ENCODE data around the gene GALNT15.

GRCh38 chr3:16188071-16188470, 13.6 kb downstream of the GALNT15 start:
- TF ChIP-seq, protein P1, sequence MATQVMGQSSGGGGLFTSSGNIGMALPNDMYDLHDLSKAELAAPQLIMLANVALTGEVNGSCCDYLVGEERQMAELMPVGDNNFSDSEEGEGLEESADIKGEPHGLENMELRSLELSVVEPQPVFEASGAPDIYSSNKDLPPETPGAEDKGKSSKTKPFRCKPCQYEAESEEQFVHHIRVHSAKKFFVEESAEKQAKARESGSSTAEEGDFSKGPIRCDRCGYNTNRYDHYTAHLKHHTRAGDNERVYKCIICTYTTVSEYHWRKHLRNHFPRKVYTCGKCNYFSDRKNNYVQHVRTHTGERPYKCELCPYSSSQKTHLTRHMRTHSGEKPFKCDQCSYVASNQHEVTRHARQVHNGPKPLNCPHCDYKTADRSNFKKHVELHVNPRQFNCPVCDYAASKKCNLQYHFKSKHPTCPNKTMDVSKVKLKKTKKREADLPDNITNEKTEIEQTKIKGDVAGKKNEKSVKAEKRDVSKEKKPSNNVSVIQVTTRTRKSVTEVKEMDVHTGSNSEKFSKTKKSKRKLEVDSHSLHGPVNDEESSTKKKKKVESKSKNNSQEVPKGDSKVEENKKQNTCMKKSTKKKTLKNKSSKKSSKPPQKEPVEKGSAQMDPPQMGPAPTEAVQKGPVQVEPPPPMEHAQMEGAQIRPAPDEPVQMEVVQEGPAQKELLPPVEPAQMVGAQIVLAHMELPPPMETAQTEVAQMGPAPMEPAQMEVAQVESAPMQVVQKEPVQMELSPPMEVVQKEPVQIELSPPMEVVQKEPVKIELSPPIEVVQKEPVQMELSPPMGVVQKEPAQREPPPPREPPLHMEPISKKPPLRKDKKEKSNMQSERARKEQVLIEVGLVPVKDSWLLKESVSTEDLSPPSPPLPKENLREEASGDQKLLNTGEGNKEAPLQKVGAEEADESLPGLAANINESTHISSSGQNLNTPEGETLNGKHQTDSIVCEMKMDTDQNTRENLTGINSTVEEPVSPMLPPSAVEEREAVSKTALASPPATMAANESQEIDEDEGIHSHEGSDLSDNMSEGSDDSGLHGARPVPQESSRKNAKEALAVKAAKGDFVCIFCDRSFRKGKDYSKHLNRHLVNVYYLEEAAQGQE (IDR thresholded peaks at IDR 0.05; ENCODE audit: low read depth) = no peak
- TF ChIP-seq TEAD4 (IDR thresholded peaks at IDR 0.05) (no peak), NFIC (IDR thresholded peaks at IDR 0.05) (no peak), EP300 (IDR thresholded peaks at IDR 0.05; ENCODE audit: borderline replicate concordance) (no peak), FOXM1 (IDR thresholded peaks at IDR 0.05; ENCODE audit: borderline replicate concordance, low read depth) (no peak), TAF1 (IDR thresholded peaks at IDR 0.05; ENCODE audit: low read depth) (no peak), TCF12 (IDR thresholded peaks at IDR 0.05; ENCODE audit: low read depth) (no peak), USF1 (IDR thresholded peaks at IDR 0.05) (no peak), CEBPB (IDR thresholded peaks at IDR 0.05) (no peak), RAD21 (IDR thresholded peaks at IDR 0.05; ENCODE audit: low read depth) (no peak)
- TF ChIP-seq, protein P2, sequence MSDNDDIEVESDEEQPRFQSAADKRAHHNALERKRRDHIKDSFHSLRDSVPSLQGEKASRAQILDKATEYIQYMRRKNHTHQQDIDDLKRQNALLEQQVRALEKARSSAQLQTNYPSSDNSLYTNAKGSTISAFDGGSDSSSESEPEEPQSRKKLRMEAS (IDR thresholded peaks at IDR 0.05) = no peak

Data from Ishikawa (cell line).